IMR-90 (cell line): ENCODE measurements around the gene IRAK4. TPM values are rescaled to one million over a fixed set of nuclear protein-coding genes. Genes with fewer than 3 reads are reported as not detected.
"Not testable (repeated sequence)": the region's sequence is repeated elsewhere in the genome, so short reads cannot be mapped to it uniquely, and the experiment has no call there.

Source experiments
- ATAC-seq: fragments of 200-7000 bp; cut with Tn5 transposase; 2 replicates; pipeline ENCODE4 v1.9.1; 2020; ENCODE audit warnings: low read depth, mild to moderate bottlenecking, moderate library complexity
- BruUV-seq: library from RNA; stranded (reverse); fragments of 400-500 nt; replicated peaks from 2 replicates; lab custom pipeline; 2021; lab: Mats Ljungman, UMichigan
- CTCF ChIA-PET: fragments of 300-600 bp; formaldehyde crosslinking; extraction: SDS; loops from one replicate; lab custom pipeline; 2021; ENCODE audit warnings: antibody characterized with exemption; lab: Yijun Ruan, JAX
- POLR2A ChIA-PET: fragments of 300-600 bp; sonication (Branson Sonifier 250); formaldehyde crosslinking; loops from one replicate; lab custom pipeline; 2022; ENCODE audit warnings: antibody characterized with exemption; ENCODE audit not compliant: unreplicated experiment; lab: Charles Lee
- DNase-seq: peaks from one replicate; pipeline ENCODE4 v3.0.0; 2013
- H2AFZ ChIP-seq: replicated peaks from 2 replicates; pipeline ENCODE3; 2013; ENCODE audit warnings: low read length, mild to moderate bottlenecking; ENCODE audit not compliant: poor library complexity
- H2AK5ac ChIP-seq: 2 replicates; pipeline ENCODE4 v1.6.1; 2013; ENCODE audit warnings: low read depth, low read length, inconsistent platforms
- H2AK9ac ChIP-seq: replicated peaks from 2 replicates; pipeline ENCODE3; 2013; ENCODE audit warnings: mild to moderate bottlenecking, low read depth, low read length, moderate library complexity; ENCODE audit not compliant: poor library complexity
- H2BK120ac ChIP-seq: 2 replicates; pipeline ENCODE4 v1.6.1; 2013; ENCODE audit warnings: low read depth, low read length, inconsistent platforms
- H2BK15ac ChIP-seq: 3 replicates; pipeline ENCODE4 v1.6.1; 2013; ENCODE audit warnings: low read depth, low read length, inconsistent platforms
- H2BK20ac ChIP-seq: 2 replicates; pipeline ENCODE4 v1.6.1; 2013; ENCODE audit warnings: low read depth, mild to moderate bottlenecking, inconsistent platforms, low read length, moderate library complexity
- H2BK5ac ChIP-seq: 2 replicates; pipeline ENCODE4 v1.6.1; 2013; ENCODE audit warnings: mild to moderate bottlenecking, low read depth, low read length, inconsistent platforms; ENCODE audit not compliant: poor library complexity, severe bottlenecking
- H3K14ac ChIP-seq: replicated peaks from 2 replicates; pipeline ENCODE4 v1.6.1; 2013; ENCODE audit warnings: low read depth, low read length, inconsistent platforms
- H3K18ac ChIP-seq: 2 replicates; pipeline ENCODE4 v1.6.1; 2013; ENCODE audit warnings: low read depth, low read length, control low read depth
- H3K23ac ChIP-seq: 2 replicates; pipeline ENCODE4 v1.6.1; 2013; ENCODE audit warnings: low read depth, low read length, inconsistent platforms
- H3K27ac ChIP-seq: 2 replicates; pipeline ENCODE4 v1.5.1; 2013; ENCODE audit warnings: mild to moderate bottlenecking, control low read depth, low read length; ENCODE audit not compliant: insufficient read depth
- H3K27me3 ChIP-seq: 2 replicates; pipeline ENCODE4 v1.6.1; 2013; ENCODE audit warnings: low read length; ENCODE audit not compliant: control insufficient read depth, insufficient read depth
- H3K36me3 ChIP-seq: 2 replicates; pipeline ENCODE4 v1.6.1; 2013; ENCODE audit warnings: low read length, mixed read lengths; ENCODE audit not compliant: control insufficient read depth, insufficient read depth
- H3K4ac ChIP-seq: 2 replicates; pipeline ENCODE4 v1.6.1; 2013; ENCODE audit warnings: low read depth, low read length, inconsistent platforms
- H3K4me1 ChIP-seq: 2 replicates; pipeline ENCODE4 v1.6.1; 2013; ENCODE audit warnings: low read length, mixed read lengths; ENCODE audit not compliant: control insufficient read depth, insufficient read depth
- H3K4me2 ChIP-seq: 2 replicates; pipeline ENCODE4 v1.6.1; 2013; ENCODE audit warnings: low read depth, mild to moderate bottlenecking, control low read depth, low read length, moderate library complexity
- H3K4me3 ChIP-seq: 2 replicates; pipeline ENCODE4 v1.5.1; 2013; ENCODE audit warnings: low read depth, mild to moderate bottlenecking, control low read depth, low read length, moderate library complexity; ENCODE audit not compliant: insufficient read depth
- H3K56ac ChIP-seq: 2 replicates; pipeline ENCODE4 v1.6.1; 2013; ENCODE audit warnings: low read length, inconsistent platforms; ENCODE audit not compliant: insufficient read depth; ENCODE audit errors: extremely low read depth
- H3K79me1 ChIP-seq, 2 experiments: 2 replicates each; pipeline ENCODE4 v1.6.1; 2013; ENCODE audit warnings: low read length in 2 of 2, inconsistent platforms in 1 of 2, low read depth in 1 of 2
- H3K9ac ChIP-seq: 2 replicates; pipeline ENCODE4 v1.6.1; 2013; ENCODE audit warnings: low read depth, low read length, control low read depth
- H3K9me1 ChIP-seq: 2 replicates; pipeline ENCODE4 v1.6.1; 2013; ENCODE audit warnings: low read length, inconsistent platforms; ENCODE audit not compliant: insufficient read depth
- H3K9me3 ChIP-seq: 2 replicates; pipeline ENCODE4 v1.6.1; 2013; ENCODE audit warnings: low read length; ENCODE audit not compliant: control insufficient read depth, insufficient read depth
- H4K20me1 ChIP-seq: 2 replicates; pipeline ENCODE4 v1.6.1; 2013; ENCODE audit warnings: low read length, inconsistent platforms; ENCODE audit not compliant: insufficient read depth
- H4K5ac ChIP-seq: 2 replicates; pipeline ENCODE4 v1.6.1; 2013; ENCODE audit warnings: mild to moderate bottlenecking, low read depth, low read length, control low read depth
- H4K8ac ChIP-seq, 2 experiments: 2 replicates each; pipeline ENCODE4 v1.6.1; 2013; ENCODE audit warnings: low read depth in 2 of 2, low read length in 2 of 2, control low read depth in 1 of 2, inconsistent platforms in 1 of 2
- H4K91ac ChIP-seq: 2 replicates; pipeline ENCODE4 v1.6.1; 2013; ENCODE audit warnings: low read depth, low read length, inconsistent platforms; ENCODE audit not compliant: insufficient read depth
- CEBPB ChIP-seq: IDR thresholded peaks from 2 replicates; pipeline ENCODE4 v1.6.1; 2012; ENCODE audit warnings: low read depth, low read length, improper control_type of control experiment
- MXI1 ChIP-seq: IDR thresholded peaks from 2 replicates; pipeline ENCODE4 v1.6.1; 2012; ENCODE audit warnings: low read depth, mild to moderate bottlenecking, low read length, moderate library complexity, borderline replicate concordance
- WGBS, 2 experiments: methylation state at CpG; one replicate each; pipeline versions ENCODE4 v1.1.5 to v1.1.7; 2013; ENCODE audit warnings: missing lambda C conversion rate in 2 of 2; ENCODE audit not compliant: insufficient read length in 1 of 2; ENCODE audit errors: extremely low coverage in 2 of 2; 5-methylcytosine and 5-hydroxymethylcytosine counted together
- dilution Hi-C: fragments of 300-500 bp; cut with HindIII; formaldehyde crosslinking; loops from one replicate; pipeline ENCODE4 v1.14.3; 2018; ENCODE audit warnings: low sequenced_read_pairs; ENCODE audit not compliant: unreplicated experiment
- in situ Hi-C: fragments of 300-500 bp; cut with MboI; formaldehyde crosslinking; loops from 3 replicates; pipeline ENCODE4 v1.14.3; 2019; ENCODE audit warnings: low sequenced_read_pairs, inconsistent platforms, mixed read lengths
- intact Hi-C: fragments of 100-400 bp; cut with micrococcal nuclease; formaldehyde crosslinking; loops from 2 replicates; pipeline ENCODE4 v1.10.0; 2022
- polyA plus RNA-seq, 3 experiments: library from polyadenylated mRNA; depleted of rRNA; stranded (reverse); fragments of >200 nt; gene quantifications; 2 replicates each; pipeline ENCODE4 v1.2.3, GENCODE V29; 2012; ENCODE audit warnings: low replicate concordance in 1 of 3
- total RNA-seq: library from RNA; depleted of rRNA; stranded (reverse); fragments of >200 nt; gene quantifications from 2 replicates; pipeline ENCODE4 v1.2.3, GENCODE V29; 2012

The IRAK4 gene
- total and polyA plus RNA-seq, 2 of the 4 experiments (the other 2 are of a cell fraction), result 12.6 to 27.6 TPM

- Histone ChIP-seq H3K18ac (no peak overlapping the region), H4K5ac (no peak overlapping the region), H2BK5ac (no peak overlapping the region), H3K4me2 (no peak overlapping the region), H3K27ac (no peak overlapping the region), H2BK15ac (no peak overlapping the region), H4K8ac (no peak overlapping the region), H3K14ac (no peak overlapping the region), H2AK9ac (no peak overlapping the region), H2AFZ (no peak overlapping the region), H3K27me3 (no peaks in the 10 kb centered on the region), H2AK5ac (no peak overlapping the region), H3K23ac (peak overlapping the region; percentile 66; the same call in 1 of the 2 replicates), H2BK20ac (no peak overlapping the region), H3K4me1 (no peaks in the 10 kb centered on the region), H3K56ac (no peak overlapping the region), H3K4me3 (no peak overlapping the region), H3K36me3 (peaks cover 3% of the 10 kb centered on the region), H3K9ac (no peak overlapping the region), H3K4ac (no peak overlapping the region; the same call in 1 of the 2 replicates), H4K91ac (no peak overlapping the region), H2BK120ac (no peak overlapping the region), H3K9me1 (no peaks in the 10 kb centered on the region), H4K20me1 (no peaks in the 10 kb centered on the region), H3K9me3 (peaks cover 3% of the 10 kb centered on the region; the same call in 1 of the 2 replicates), H3K79me1 (peaks cover 11 to 19% of the 10 kb centered on the region in 2 experiments)
- DNase-seq (no peak), ATAC-seq (no peak)
- no TSS peak for BruUV-seq
- dilution Hi-C loops, result no loop called here
- intact Hi-C loops, result no loop called here
- TF ChIP-seq MXI1 (no peak), CEBPB (peak; percentile 87)
- ChIA-PET POLR2A (no interaction called here), CTCF (no interaction called here)
- in situ Hi-C loops, result no loop called here
- WGBS, 2 experiments, result 100% methylated on average over 1 of the region's 3 CpGs; no CpG with 5 or more reads in 1 of the 2 experiments
These were observed 7.9 kb upstream of the IRAK4 start for GRCh38 chr12:43750814-43751213.

- H3K4me3 ChIP-seq, H3K9me3 ChIP-seq, H4K20me1 ChIP-seq, H3K14ac ChIP-seq, H3K23ac ChIP-seq, H3K27ac ChIP-seq, H3K36me3 ChIP-seq, in situ Hi-C loops, H2BK120ac ChIP-seq, H2BK15ac ChIP-seq, BruUV-seq, H3K27me3 ChIP-seq, H4K8ac ChIP-seq, intact Hi-C loops, H4K5ac ChIP-seq, H3K4me1 ChIP-seq, H3K18ac ChIP-seq, H3K4ac ChIP-seq, DNase-seq, H3K9ac ChIP-seq, dilution Hi-C loops, H3K56ac ChIP-seq, H2AK5ac ChIP-seq, H2AFZ ChIP-seq, CTCF ChIA-PET, H2AK9ac ChIP-seq, H2BK5ac ChIP-seq, ATAC-seq, H3K9me1 ChIP-seq, H2BK20ac ChIP-seq, H3K4me2 ChIP-seq, POLR2A ChIA-PET, H4K91ac ChIP-seq: not testable (repeated sequence)
- peaks cover 17 to 22% of the 10 kb centered on the region in 2 experiments for H3K79me1 ChIP-seq
- no CpG with 5 or more reads among the region's 6 CpGs for WGBS, 2 experiments
These were observed 7.4 kb upstream of the IRAK4 start for GRCh38 chr12:43751360-43751759.
